HG02981 (cell line): Measurements from ENCODE around the gene IRS1.

ENCODE experiments used
- ATAC-seq: cut with Tn5 transposase; IDR thresholded peaks from one replicate; pipeline ENCODE4 v1.9.1; 2021; ENCODE audit warnings: mild to moderate bottlenecking, moderate library complexity; ENCODE audit not compliant: unreplicated experiment

IRS1 gene

DNA sequence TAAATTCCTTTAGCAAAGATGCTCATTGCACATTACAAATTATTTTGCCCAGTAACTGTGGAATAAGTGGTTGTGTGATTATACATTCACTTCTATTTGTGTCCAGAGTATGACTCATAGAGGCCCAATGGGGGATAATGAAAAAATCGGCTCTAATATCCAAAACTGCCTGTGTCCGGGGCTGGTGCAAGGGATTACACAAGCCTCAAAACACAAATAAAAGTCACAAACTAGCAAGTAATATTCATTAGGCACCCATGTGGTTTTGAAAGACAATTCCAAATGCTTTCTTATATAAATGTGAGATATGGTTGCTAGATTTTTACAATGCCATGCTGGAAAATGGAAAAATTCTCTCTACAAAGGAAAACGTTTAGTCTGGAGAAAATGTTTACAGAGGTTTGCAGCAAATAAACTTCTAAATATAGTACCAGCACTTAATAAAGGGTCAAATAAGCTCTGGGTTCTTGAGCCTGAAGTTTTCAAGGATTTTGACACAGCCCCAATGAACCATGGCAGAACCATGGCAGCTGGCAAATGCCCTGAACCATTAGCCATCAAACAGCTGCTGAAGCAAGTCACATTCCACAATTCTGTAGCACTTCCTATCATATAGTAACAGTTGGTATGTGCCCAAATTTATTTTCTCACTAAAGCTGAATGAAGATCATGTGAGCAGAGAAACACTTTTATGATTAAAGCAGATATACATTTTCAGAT, 40.5 kb downstream of the IRS1 start:
- ATAC-seq, result no peak

DNA sequence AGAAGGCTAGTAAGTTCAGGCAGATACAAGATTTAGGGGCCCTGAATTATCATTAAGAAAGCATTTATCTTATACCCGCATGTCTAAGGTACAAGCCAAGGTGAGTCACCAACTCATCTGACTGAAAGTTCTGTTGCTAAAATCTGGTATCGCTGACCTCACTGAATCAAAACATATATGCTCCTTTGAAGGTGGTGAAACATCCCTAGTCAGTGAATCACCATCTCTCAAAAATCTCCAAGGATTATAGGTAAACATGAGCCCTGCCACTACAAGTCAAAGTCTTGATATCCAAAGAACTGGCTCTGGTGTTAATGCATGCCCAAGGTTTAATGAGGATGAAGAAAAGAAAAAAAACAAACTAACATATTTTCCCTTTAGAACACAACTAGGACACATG, 43.5 kb downstream of the IRS1 start:
- ATAC-seq, result no peak

DNA sequence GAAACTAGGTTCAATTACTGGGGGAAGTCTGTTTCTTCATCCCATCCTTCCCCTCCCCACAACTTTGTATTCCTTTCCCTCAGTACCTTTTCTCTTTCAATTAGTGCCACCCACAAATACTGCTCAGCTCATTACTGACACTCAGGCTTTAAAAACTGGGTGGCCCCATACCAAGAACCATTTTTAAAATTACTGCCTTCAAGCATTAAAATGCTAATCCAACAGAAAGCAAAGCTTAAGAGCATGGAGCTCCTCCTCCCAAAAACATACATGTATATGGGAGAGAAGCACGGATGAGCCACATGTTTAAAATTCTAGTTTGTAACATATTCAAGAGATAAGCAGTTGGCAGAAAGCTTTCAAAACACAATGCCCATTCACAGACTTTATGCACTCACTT, 44.0 kb downstream of the IRS1 start:
- no peak for ATAC-seq

DNA sequence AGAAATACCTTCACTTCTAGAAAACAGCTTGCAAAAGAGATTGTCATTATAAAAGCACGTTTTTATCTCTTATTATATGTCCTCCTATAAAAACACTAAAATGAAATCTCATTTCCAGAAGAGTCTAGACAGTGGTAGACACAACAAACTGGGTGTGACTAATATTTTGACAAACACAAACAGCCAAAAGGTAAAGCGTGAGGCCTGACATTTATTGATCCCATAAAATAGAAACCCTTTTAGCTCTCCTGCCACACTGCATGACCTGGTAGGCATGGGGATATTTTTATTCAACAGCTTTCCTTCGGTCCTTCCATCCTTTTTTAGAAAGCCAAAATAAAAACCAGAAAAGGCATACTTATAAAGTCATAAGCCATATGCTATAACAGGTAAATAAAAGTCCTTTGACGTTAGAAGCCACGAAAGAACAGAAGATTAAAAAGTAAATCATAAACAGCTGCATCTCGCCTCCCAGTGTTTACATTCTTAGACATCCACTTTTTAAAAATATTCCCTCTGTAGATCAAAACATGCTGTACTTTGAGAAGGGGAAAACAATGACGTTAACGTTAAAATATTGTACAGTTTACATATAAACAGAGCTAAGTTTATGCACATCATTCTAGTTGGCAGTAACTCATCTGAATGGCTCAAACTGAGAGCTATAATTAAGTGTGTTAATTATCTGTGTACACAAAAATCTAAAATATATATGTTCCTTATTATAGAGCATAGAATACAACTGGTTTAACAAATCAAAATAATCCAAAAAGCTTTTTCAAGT, 44.6 kb downstream of the IRS1 start:
- no peak for ATAC-seq

DNA sequence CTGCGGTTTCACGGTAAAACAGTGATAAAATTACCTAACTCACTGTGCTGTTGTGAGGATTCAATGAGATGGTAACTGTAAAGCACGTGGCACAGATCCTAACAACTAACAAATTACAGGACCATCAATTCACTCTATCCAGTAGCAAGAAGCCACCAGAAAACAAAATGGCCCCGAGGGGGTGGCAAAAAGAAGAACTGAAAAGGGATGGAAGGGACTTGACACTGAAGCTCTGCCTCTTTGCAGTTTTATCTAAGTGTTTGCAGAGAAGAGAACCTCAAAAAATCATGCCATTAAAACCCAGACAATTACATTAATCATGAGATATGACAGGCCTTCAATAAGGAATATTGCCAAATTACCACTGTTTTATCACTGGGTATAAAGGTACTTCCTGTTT, 46.7 kb downstream of the IRS1 start:
- no peak for ATAC-seq

DNA sequence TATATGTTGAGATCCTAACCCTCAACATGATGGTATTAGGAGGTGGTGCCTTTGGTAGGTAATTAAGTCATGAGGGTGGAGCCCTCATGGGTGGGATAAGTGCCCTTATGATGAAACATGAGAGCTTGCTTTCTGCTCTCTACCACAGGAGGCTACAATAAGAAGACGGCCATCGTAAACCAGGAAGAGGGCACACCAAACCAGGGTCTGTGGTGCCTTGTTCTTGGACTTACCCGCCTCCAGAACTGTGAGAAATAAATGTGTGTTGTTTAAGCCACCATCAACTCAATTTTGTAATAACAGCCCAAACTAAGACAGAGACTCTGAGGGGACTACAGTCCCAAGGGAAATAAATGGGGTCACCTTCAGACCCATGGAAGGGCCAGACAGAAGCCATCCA, 52.3 kb downstream of the IRS1 start:
- ATAC-seq, result no peak

DNA sequence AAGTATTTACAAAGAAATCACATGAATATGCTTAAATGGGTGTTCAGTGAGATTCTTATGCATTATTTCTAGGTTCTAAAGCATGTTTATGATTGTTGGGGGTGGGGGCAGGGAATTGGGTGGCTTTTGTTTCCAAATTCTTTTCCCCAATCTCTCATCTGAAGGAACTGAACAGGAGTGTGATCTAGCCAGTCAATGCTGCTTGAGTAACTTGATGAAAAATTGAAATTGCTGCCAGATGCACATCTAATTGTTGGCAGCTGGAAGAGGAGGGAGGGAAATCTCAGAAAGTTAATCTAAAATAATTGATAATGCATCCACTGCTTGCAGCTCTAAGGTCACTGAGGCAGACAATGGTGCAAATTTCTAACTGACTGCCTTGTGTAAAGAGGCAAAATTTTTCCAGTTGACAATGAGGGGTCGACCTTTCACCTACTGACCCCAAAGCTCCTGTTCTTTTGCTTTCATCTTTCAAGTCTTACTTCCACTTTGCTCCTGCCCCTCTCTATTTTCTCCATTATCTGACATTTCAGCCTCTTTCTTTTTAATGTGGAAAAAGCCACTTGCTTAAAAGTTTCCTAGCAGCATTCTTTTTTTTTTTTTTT, 53.3 kb downstream of the IRS1 start:
- no peak for ATAC-seq

DNA sequence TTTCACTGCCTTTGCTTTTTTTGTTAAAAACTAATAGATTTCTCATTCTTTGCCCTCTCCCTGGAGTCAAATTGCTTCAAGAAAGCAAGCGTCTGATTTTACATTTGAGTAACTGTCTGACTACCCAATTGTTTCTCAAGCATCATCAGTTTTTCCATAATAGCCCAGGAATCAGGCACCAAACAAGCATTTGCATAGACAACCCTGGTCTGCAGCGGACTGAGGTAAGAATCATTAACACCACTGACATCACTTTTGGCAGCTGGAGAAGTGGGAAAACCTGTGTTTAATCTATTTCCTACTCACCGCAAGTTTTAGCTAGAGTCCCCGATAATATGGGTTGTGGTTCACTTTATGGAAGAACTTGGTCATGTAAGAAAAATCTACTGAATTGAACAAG, 55.7 kb downstream of the IRS1 start:
- ATAC-seq, result no peak

DNA sequence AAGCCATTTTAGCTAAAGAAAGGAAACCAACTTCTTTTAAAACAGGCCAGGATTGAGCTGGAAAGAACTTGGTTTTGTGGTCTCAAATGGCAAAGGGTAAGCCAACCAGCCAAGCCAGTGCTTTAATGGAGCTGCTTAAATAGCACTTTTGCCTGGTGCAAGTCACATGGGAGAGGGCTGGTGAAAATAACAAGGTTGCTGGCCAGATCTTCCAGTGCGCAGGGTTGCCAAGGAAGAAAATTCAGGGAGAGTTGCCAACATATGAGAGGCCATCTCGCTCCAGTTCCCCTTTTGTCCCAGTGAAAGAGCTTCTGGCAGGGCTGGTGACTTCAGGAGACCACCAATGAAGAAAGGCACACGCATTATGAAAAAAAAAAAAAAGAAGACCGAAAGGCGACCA, 57.3 kb downstream of the IRS1 start:
- ATAC-seq, result no peak

DNA sequence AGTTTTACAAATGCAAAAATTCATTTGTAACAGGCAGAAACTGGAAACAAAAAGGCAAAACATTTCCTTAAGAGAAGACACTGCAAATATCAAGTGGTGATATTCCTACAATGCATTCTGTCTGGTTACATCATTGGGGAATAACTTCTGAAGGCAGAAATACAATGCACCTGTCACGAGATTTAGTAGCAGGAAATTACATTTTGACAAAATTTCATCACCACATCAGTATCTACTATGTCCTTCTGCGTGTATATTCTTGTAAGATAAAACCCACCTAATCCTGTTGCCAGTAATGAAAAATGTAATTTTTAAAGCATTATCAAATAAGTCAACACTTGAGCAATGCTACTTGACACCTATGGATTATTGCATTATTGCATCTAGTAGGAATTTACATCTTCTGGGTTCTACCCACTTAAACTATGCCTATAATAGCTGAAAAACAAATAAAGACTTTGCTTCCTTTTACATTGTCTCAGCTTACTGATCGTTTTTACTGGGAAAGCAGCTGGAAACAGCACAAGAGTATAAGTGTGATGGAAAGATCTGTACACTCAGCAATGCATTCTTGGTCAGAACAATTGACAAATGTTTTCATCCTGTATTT, 59.5 kb downstream of the IRS1 start:
- no peak for ATAC-seq

DNA sequence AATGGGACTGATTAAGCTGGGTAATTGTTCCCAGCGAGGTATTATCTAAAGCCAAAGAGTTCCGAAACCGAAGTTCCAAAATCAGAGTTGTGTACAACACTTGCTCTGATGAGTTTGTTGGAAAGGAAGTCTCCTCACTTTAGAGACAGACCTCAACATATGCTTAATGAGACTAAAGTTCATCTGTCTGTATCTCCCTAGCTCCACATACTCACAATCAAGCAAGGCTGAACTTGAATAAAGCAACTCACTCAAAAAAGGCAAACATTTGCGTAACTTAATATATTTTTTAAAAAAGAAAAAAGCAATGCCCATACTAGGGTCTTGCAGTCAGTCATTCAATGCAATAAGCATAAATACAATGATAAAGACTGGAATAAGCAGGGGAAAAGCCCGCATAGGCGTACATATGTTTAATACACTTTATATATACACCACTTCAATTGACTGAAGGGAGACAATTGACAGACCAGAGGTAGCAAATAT, 60.0 kb downstream of the IRS1 start:
- no peak for ATAC-seq

DNA sequence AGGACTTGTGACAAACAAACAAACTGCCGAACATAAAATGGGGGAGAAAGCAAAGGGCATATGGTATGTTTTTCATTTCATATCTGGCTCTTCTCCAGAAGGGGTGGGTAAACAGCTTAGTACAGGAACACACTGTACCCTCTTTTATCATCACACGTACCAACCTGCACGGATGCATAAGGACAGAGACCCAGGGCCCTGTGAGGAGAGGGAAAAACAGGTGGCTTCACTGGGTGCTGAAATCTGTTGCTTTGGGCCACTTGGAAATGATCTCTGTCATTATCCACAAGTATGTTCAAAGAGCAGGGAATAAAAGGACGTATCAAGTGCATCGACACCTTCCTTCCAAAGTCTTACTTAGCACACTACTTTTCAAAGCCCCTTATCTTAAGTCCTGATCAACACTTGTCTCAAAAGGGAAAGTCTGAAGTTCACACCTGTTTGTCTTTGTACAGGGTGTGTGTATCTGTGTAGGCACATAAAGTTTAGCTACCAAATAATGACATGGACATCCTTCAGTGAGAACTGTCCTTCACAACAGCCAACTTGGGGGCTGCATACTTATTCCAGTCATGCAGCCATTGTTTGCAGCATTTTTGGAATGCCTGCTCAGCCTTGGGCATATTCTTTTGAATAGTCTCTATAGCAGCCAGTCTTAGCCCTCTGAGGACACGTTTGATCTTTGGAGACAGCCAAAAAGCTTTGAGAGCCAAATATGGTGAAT, 60.6 kb downstream of the IRS1 start:
- ATAC-seq, result no peak

DNA sequence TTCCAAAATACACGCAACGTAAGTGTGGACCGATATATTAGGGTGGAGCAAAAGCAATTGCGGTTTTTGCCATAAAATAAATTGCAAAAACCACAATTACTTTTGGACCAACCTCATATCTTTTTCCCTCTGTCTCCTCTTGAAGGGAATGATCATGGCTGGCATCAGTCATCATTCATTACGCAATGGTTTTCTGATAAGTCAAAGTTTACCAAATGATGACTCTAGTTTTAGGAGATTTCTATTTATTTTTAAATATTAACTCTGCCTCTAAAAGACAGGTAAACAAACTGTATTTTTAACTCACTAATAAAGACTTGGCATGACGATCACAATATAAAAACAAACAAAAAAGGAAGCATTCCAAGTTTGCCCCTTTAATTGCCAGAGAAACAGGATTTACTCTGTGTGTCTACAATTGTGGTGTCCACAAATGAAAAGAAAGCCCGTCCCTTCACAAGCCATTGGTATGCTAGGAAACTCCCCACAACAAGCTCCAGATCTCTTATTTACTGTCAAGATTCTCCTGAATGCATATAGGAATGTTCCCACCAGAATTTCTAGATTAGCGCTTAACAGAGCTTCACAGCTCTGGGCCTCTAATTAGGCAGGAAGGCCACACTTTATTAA, 61.3 kb downstream of the IRS1 start:
- no peak for ATAC-seq

DNA sequence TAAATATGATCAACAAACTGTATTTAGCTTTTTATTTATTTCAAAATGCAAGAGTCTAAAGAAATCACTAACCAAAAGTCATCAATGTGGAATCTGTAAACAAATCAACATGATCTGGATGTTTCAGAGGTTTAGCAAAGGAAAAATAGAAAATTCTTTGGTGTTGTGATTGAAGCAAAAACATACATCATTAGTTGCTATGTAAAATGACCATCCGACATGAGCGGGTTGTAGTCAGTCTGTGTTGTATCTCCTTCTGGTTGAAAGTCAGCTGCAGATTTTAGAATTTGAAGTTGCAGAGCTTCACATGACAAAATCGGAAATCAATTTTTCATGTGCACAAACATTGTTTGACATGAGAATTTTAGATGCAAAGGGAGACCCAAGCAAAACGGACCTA, 63.2 kb downstream of the IRS1 start:
- no peak for ATAC-seq

DNA sequence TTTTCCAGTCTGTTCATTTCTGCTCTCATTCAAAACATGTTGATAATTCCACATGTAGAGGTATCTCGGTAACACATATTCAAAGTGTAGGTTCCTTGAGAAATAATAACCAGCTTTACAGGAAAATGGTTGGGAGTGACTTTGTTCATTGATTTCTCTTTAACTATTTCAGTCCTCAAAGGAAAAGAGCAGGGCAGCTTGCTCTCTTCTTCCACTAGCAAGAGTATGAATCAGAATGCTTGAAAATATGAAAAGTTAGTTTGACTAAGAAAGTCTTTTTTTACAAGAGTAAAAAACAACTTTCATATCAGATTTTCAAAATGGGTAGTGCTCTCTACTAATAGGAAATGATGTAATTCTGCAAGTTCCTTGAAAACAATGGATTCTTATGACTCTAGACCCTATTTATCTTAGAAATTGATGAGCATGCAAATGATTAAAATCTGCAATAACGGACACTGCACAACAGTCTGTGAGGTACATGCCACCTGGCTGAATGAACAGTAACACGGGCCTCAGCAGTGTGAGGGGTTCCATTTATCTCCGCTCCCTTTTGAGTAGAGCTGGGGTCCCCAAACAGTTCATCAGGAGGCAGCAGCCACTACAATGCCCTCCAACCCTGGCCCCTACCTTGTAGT, 65.6 kb downstream of the IRS1 start:
- no peak for ATAC-seq

DNA sequence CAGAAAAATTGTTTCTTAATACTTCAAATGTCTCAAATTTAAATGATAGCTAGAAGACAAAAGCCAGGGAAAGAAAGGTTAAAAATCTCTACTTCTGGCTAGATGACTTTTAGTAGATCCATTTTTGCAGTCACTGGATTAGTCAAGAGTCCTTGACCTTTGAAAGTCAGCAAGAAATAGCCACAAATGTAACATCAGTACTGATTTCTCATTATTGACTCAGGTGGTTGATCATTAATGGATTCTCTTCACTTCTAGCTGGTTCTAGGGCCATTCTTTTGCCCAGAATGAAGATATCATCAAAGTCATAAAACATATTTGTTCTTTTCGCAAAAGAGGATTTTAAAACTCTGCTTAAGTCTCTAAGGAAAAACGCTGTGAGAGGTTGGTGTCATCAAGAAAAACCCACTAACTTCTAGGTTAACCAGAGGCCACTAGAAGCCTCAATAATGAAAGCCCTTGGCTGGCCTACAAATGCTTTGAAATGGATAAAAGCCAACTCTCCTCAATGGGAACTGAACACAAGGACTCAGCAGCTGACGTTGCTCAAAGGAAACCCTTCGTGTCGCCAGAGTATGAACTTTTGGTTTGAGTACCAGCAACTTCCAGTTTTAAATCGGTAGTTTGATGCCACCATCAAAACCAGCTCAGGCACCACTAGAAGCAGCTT, 66.3 kb downstream of the IRS1 start:
- no peak for ATAC-seq

DNA sequence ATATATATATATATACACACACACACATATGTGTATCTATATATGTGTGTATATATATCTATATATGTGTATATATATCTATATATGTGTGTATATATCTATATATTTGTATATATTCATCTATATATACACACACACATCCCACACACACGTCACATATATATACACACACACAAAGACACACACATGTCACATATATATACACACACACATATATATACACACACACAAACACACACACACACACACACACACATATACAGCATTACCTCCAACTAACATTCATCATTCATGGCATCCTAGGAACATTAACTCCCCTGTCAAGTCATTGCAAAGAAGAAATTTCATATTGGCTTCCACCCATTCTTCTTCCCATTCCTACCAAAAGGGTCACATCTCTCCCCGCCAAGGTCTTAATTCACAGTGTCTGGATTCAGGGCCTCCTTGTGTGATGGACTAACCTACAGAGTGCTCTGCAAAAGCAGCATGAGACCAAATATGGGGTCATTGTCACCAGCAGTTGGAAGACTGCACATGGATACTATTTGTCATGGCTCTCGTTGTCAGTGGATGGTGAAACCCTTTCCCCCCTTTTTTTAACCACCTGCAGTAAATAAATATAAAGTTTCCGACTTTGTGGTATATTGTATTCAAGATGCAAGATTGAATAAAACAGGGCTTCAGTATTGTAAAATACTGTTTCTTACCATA, 67.0 kb downstream of the IRS1 start:
- no peak for ATAC-seq

DNA sequence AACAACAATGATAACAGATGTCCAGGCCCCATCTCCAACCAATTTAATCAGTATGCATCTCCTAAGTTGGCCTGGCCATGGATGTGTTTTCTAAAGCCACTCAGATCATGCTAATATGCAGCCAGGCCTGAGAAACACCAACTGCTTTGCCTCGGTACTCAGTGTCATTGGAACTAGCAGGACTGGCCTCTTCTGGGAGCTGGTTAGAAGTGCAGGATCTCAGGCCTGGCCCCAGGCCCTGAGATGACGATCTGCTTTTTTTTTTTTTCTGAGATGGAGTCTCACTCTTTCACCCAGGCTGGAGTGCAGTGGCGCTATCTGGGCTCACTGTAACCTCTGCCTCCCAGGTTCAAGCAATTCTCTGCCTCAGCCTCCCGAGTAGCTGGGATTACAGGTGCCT, 69.1 kb downstream of the IRS1 start:
- ATAC-seq, result no peak

DNA sequence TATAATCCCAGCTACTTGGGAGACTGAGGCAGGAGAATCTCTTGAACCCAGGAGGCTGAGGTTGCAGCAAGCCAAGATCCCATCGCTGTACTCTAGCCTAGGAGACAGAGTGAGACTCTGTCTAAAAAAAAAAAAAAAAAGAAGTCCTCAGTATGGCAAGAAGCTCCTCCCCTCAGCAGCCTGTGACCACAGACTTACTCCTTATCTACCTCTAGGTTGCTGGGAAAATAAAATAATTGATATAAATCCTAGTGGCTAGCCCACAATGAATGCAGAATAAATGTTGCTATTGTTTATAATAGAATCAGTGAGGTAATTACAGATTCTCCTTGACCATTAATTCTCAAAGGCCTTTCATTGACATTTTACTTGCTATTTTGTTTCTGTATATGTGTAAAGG, 70.6 kb downstream of the IRS1 start:
- no peak for ATAC-seq
